Activated naive CD4-positive, alpha-beta T cell treated with anti-CD3 and anti-CD28 coated beads, Interleukin-2, amount 10 ng/mL, durations not matched to agents 7 days and 5 days (primary cell): ENCODE results near the gene CYFIP2.

Experiments used
- CTCF ChIA-PET: fragments of 350-600 bp; sonication (Branson Sonifier 250); formaldehyde crosslinking; loops from one replicate; lab custom pipeline; 2021; ENCODE audit warnings: antibody characterized with exemption; lab: Charles Lee
- DNase-seq: peaks from one replicate; pipeline ENCODE4 v3.0.0-alpha.2; 2020
- H3K27ac Mint-ChIP-seq: one replicate; pipeline ENCODE4 v1.8.0; 2021; ENCODE audit warnings: mild to moderate bottlenecking, moderate library complexity, mixed read lengths
- H3K27me3 Mint-ChIP-seq: one replicate; pipeline ENCODE4 v1.8.0; 2021; ENCODE audit warnings: mild to moderate bottlenecking, mixed read lengths
- H3K36me3 Mint-ChIP-seq: one replicate; pipeline ENCODE4 v1.8.0; 2021; ENCODE audit warnings: mixed read lengths
- H3K4me1 Mint-ChIP-seq: one replicate; pipeline ENCODE4 v1.8.0; 2021; ENCODE audit warnings: mixed read lengths
- H3K4me3 Mint-ChIP-seq: one replicate; pipeline ENCODE4 v1.8.0; 2021; ENCODE audit warnings: mild to moderate bottlenecking, moderate library complexity, mixed read lengths
- H3K9me3 Mint-ChIP-seq: one replicate; pipeline ENCODE4 v1.8.0; 2021; ENCODE audit warnings: mixed read lengths

Gene CYFIP2

GRCh38 chr5:157327771-157328170 lies 61.8 kb downstream of the CYFIP2 start:
- peak overlapping the region; percentile 83 for H3K27ac Mint-ChIP-seq
- DNase-seq = peak; percentile 44
- H3K36me3 Mint-ChIP-seq = peaks cover 88% of the 10 kb centered on the region
- no peaks in the 10 kb centered on the region for H3K9me3 Mint-ChIP-seq
- CTCF ChIA-PET = interaction anchor here (0.7 to 8.0 kb wide), 25 partner anchors 10 to 416 kb away, joined by 3 to 76 read pairs (median 4); partner anchors contain the start of gene LSM11
- no peak overlapping the region for H3K4me3 Mint-ChIP-seq
- peaks cover 39% of the 10 kb centered on the region for H3K4me1 Mint-ChIP-seq
- no peaks in the 10 kb centered on the region for H3K27me3 Mint-ChIP-seq

DNA sequence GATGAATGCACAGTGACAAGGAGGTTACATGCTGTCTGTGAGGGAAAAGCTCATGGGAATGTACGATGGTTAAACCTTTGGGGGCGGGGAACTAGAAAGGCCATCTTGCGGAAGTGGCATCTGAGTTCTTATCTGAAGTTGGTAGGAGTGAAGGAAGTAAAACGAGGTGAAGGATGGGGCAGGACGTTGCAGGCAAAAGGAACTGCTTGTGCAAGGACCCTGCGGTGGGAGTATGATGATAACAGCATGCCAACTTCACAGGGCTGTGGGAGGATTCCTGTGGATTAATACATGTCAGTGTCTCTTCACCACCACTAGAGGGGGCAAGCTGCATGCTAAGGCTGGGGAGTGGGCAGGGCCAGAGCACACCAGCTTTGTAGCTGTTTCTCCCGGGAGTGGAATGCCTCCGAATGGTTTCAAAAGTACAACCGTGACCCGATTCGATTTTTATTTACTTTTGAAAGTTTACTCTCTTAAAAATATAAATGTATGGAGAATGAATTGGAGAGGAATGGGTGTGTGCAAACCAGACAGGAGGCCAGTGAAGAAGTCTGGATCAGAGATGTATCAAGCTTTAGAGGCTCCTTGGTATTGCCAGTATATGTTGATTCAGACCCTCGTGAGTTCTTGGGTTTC lies 62.5 kb downstream of the CYFIP2 start:
- Mint-ChIP-seq H3K27ac (peak overlapping the region; percentile 83), H3K27me3 (no peaks in the 10 kb centered on the region), H3K36me3 (peaks cover 88% of the 10 kb centered on the region), H3K4me3 (peak overlapping the region; percentile 0), H3K9me3 (no peaks in the 10 kb centered on the region), H3K4me1 (peaks cover 39% of the 10 kb centered on the region)
- CTCF ChIA-PET = interaction anchor here (0.7 to 8.0 kb wide), 29 partner anchors 9 to 416 kb away, joined by 3 to 76 read pairs (median 4); partner anchors contain the start of genes LSM11 and MED7
- DNase-seq = peak; percentile 65

DNA sequence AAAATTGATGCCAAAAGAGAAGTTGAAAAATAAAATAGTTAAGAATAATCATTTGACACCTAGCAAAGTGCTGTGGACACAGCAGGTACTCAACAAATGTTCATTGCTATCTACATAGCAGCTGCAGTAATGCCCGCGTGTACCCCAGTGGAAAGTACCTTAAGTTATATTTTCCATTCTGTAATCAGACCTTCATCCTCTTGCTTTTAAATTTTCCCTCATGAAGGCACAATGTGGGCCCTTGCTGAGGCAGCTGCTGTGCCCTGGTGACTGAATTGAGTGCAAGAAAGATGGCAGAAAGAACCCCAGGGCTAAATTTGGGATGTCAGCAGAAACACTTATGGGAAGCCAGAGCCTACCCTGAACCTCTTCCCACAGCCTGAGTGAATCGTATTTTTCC lies 65.9 kb downstream of the CYFIP2 start:
- Mint-ChIP-seq H3K36me3 (peaks cover 87% of the 10 kb centered on the region), H3K27me3 (no peaks in the 10 kb centered on the region), H3K4me1 (peaks cover 29% of the 10 kb centered on the region), H3K4me3 (no peak overlapping the region), H3K9me3 (no peaks in the 10 kb centered on the region), H3K27ac (no peak overlapping the region)
- CTCF ChIA-PET = no interaction called here
- no peak for DNase-seq

DNA sequence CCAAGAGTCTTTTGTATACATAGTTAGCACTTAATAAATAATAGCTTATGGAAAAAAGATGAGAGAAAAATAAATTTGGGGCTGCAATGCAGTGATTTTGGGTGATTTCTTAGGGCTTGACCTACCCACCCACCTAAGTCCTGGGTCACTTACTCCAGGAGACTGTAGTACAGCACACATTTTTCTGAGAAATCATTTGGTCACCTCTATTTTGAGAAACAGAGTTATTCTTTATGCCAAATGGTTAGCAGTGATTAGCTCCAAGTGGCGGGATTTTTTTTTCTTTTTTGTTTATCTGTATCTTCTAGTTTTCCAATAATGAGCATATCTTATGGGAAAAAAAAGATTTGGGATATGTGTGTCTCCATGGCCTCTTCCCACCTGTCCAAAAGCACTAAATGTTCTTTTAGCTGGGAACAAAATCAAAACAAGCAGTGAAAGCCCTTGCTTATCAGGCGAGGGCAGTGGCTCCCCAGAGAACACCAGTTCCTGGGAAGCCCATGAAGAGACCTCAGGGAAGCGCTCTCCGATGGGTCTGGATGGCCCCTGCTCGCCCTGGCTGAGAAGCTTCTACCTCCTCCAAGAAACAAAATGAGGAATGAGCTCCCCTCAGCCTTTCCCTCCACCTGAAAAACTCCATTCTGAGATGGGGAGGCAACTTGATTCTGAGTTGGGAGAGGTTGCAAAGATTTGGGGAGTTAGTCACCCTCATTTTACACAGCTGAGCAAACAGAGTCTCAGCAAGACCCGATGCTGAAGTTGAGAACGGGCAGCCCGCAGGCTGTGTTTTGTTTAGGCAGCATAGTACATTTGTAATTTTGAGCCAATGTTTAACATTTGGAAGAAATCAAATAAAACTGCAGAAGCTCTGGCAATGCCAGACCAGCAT lies 69.9 kb downstream of the CYFIP2 start:
- H3K27ac Mint-ChIP-seq = no peak overlapping the region
- H3K4me1 Mint-ChIP-seq = peaks cover 2% of the 10 kb centered on the region
- peaks cover 92% of the 10 kb centered on the region for H3K36me3 Mint-ChIP-seq
- H3K9me3 Mint-ChIP-seq = no peaks in the 10 kb centered on the region
- CTCF ChIA-PET = interaction anchor here (0.6 to 3.6 kb wide), 6 partner anchors 7 to 407 kb away, joined by 3 to 17 read pairs (median 4); no protein-coding TSS in a partner anchor
- no peak overlapping the region for H3K4me3 Mint-ChIP-seq
- DNase-seq = no peak
- H3K27me3 Mint-ChIP-seq = no peaks in the 10 kb centered on the region

- H3K9me3 Mint-ChIP-seq = no peaks in the 10 kb centered on the region
- H3K27ac Mint-ChIP-seq = peak overlapping the region; percentile 33
- H3K27me3 Mint-ChIP-seq = no peaks in the 10 kb centered on the region
- peaks cover 90% of the 10 kb centered on the region for H3K36me3 Mint-ChIP-seq
- no peak overlapping the region for H3K4me3 Mint-ChIP-seq
- no peak for DNase-seq
- H3K4me1 Mint-ChIP-seq = peaks cover 2% of the 10 kb centered on the region
- CTCF ChIA-PET = interaction anchor here (1.1 to 3.6 kb wide), 3 partner anchors 9 to 382 kb away, joined by 3 to 17 read pairs (median 8); no protein-coding TSS in a partner anchor
These were observed 70.5 kb downstream of the CYFIP2 start for GRCh38 chr5:157336423-157336744.

GRCh38 chr5:157339409-157339808 lies 73.5 kb downstream of the CYFIP2 start:
- Mint-ChIP-seq H3K27me3 (no peaks in the 10 kb centered on the region), H3K9me3 (no peaks in the 10 kb centered on the region), H3K4me1 (peaks cover 2% of the 10 kb centered on the region), H3K27ac (peak overlapping the region; percentile 44), H3K36me3 (peaks cover 91% of the 10 kb centered on the region), H3K4me3 (no peak overlapping the region)
- no peak for DNase-seq
- CTCF ChIA-PET = interaction anchor here (3.0 to 3.6 kb wide), 2 partner anchors 12 to 403 kb away, joined by 8 to 17 read pairs; no protein-coding TSS in a partner anchor

DNA sequence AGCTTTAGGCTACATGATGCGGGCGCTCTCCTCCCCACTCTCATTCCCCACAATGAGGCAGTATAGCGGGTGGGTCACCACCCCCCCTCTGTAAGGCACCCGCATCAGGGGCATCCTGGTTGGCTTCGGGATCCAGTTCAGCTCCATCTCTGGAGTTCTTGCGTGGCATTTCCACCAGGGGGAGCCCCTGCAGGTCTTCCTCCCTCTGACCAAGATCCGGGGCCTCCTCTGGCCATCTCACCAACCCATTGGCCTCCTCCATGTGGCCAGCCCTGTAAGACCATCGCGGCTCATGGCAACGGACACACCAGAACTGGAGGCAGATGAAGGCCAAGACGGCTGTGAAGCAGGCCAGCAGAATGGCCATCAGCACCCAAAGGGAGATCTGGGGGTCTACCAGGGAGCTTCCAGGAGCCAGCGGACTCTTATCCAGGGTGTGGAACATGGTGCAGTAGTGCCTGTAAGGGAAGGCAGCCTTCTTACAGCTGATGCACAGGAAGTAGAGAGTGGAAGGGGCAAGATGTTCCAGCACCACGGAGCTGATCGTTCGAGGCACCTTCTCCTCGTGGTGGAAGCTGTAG lies 77.0 kb downstream of the CYFIP2 start:
- Mint-ChIP-seq H3K4me1 (peaks cover 8% of the 10 kb centered on the region), H3K9me3 (no peaks in the 10 kb centered on the region), H3K27ac (no peak overlapping the region), H3K27me3 (no peaks in the 10 kb centered on the region), H3K36me3 (peaks cover 92% of the 10 kb centered on the region), H3K4me3 (no peak overlapping the region)
- peak; percentile 48 for DNase-seq
- CTCF ChIA-PET = interaction anchor here (0.6 to 5.9 kb wide), 22 partner anchors 8 to 401 kb away, joined by 3 to 40 read pairs (median 5); partner anchors contain the start of gene LSM11

GRCh38 chr5:157343842-157344790 lies 78.2 kb downstream of the CYFIP2 start:
- Mint-ChIP-seq H3K4me1 (peaks cover 8% of the 10 kb centered on the region), H3K36me3 (peaks cover 89% of the 10 kb centered on the region)

DNA sequence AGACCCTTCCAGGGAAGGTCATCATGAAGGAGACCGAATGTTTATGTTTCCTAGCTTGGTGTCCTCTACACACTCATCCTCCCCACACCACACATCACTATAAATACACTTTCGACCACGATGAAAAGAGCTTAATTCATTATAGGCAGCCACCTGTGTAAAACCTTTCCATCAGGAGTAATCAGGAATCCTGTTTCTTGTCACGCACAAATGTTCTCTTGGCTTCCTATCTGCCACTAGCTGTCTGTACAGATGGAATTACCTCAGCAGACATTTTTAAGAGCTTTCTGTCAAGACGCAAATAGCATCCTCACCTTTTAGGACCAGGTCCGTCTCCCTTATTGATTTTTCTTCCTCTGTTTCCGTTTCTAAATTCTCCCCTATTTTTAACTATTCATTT lies 79.1 kb downstream of the CYFIP2 start:
- Mint-ChIP-seq H3K27me3 (no peaks in the 10 kb centered on the region), H3K36me3 (peaks cover 89% of the 10 kb centered on the region), H3K9me3 (no peaks in the 10 kb centered on the region), H3K27ac (peak overlapping the region; percentile 42), H3K4me1 (peaks cover 14% of the 10 kb centered on the region), H3K4me3 (no peak overlapping the region)
- no peak for DNase-seq
- CTCF ChIA-PET = interaction anchor here (0.6 to 5.9 kb wide), 8 partner anchors 12 to 398 kb away, joined by 3 to 40 read pairs (median 6); partner anchors contain the start of gene LSM11

More at GRCh38 chr5:157343842-157344790, 78.2 kb downstream of the CYFIP2 start:
- DNase-seq = no peak
- Mint-ChIP-seq H3K9me3 (no peaks in the 10 kb centered on the region), H3K27ac (peak overlapping the region; percentile 21), H3K27me3 (no peaks in the 10 kb centered on the region), H3K4me3 (no peak overlapping the region)
- CTCF ChIA-PET = interaction anchor here (1.0 to 5.9 kb wide), 16 partner anchors 9 to 399 kb away, joined by 3 to 40 read pairs (median 6); partner anchors contain the start of gene LSM11

DNA sequence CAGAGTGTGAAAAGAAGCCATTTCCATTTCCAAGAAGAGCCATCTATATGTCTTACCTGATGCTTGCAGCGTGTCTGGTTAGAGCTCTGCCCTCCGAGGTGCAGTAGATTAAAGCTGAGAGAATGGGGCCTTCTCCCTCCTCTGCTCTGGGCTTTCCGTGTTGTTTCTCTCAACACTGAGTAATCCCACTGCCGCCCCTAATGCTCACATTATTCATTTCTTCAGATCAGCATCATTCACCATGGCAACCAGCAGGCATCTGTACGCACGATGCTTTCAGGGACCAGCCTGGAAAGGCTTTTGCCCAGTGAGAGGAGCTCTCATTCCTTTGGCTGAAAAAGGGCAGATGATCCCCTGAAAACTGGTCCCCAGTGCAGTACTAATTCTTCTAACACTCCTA lies 79.6 kb downstream of the CYFIP2 start:
- no peak for DNase-seq
- Mint-ChIP-seq H3K9me3 (no peaks in the 10 kb centered on the region), H3K36me3 (peaks cover 89% of the 10 kb centered on the region), H3K4me1 (peaks cover 18% of the 10 kb centered on the region), H3K4me3 (no peak overlapping the region), H3K27me3 (no peaks in the 10 kb centered on the region), H3K27ac (peak overlapping the region; percentile 42)
- CTCF ChIA-PET = interaction anchor here (0.6 to 5.9 kb wide), 7 partner anchors 11 to 397 kb away, joined by 3 to 40 read pairs (median 5); no protein-coding TSS in a partner anchor

GRCh38 chr5:157347301-157348048 lies 81.6 kb downstream of the CYFIP2 start:
- Mint-ChIP-seq H3K4me1 (peaks cover 19% of the 10 kb centered on the region), H3K36me3 (peaks cover 89% of the 10 kb centered on the region), H3K9me3 (no peaks in the 10 kb centered on the region), H3K27me3 (no peaks in the 10 kb centered on the region), H3K4me3 (no peak overlapping the region), H3K27ac (peak overlapping the region; percentile 62)
- no peak for DNase-seq
- CTCF ChIA-PET = interaction anchor here (0.5 to 1.5 kb wide), 4 partner anchors 9 to 205 kb away, joined by 3 read pairs; no protein-coding TSS in a partner anchor

GRCh38 chr5:157348049-157348400 lies 82.1 kb downstream of the CYFIP2 start:
- no peak overlapping the region for H3K27ac Mint-ChIP-seq
- H3K9me3 Mint-ChIP-seq = no peaks in the 10 kb centered on the region
- H3K4me3 Mint-ChIP-seq = no peak overlapping the region
- peaks cover 19% of the 10 kb centered on the region for H3K4me1 Mint-ChIP-seq
- H3K27me3 Mint-ChIP-seq = no peaks in the 10 kb centered on the region
- no peak for DNase-seq
- peaks cover 89% of the 10 kb centered on the region for H3K36me3 Mint-ChIP-seq
- CTCF ChIA-PET = interaction anchor here (0.5 to 1.5 kb wide), 2 partner anchors 9 to 64 kb away, joined by 3 read pairs; no protein-coding TSS in a partner anchor
